HPDE6-E6E7 (cell line): ENCODE results near the gene GPR149.

ENCODE experiments used
- DNase-seq: peaks from one replicate; pipeline ENCODE4 v3.0.0; 2011; ENCODE audit warnings: missing footprints; ENCODE audit errors: extremely low spot score

Gene GPR149

GRCh38 chr3:154345422-154346122 is 84.4 kb downstream of the GPR149 start:
- no peak for DNase-seq

DNA sequence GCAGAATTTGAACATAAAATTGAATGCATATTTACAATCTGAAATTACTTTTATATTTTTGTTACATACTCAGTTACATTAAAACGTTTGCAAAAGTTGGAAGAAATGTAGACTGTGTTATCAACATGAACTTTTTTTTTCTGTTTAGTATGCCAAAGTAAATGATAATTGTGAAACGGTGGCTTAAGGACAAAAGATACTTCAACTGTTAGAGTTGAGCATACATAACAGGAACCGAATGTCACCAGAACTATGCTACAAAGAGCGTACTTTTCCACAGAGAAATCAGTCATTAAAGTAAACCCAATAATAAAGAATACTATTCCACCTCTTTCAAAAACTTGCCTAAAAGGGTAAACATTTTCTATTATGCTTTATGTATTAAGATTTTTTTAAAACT is 91.4 kb downstream of the GPR149 start:
- no peak for DNase-seq

DNA sequence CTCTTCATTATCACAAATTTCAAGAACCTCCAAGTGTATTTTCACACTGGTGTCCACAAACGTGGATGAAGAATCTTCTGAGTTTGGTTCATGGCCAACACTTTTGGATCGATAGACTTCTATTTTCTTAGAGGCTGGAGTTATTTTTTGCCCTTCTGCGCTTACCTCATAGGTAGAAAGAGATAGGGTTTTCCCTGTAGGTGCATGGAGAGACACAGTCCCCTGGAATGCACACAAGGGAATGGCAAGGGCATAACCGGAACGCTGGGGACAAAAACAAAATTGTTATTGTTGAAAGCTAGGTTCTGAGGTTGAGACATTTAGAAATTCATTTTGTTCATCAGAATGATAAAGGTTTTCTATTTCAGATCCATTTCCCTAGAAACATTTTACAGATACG is 92.0 kb downstream of the GPR149 start:
- DNase-seq: no peak

DNA sequence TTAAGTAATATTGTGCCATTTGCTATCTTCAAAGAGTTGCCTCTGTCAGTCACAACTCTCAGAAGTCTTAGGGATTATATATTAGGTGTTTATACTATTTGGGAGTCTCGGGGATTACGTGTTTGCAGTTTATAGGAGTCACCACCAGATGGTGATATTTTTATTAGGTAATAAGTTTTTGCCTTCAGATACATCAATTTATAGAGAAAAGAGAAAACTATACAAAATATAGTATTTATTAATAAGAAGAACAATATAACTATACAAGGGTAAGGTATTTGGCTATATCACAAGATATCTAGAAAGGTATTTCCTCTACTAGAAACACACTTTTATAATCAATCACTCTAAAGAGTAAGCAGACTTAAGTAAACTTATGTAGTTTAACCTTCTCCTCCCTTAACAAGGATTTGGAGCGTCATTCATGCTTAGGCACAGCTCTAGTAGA is 95.0 kb downstream of the GPR149 start:
- no peak for DNase-seq

GRCh38 chr3:154327871-154328270 is 102.1 kb downstream of the GPR149 start:
- DNase-seq: no peak

GRCh38 chr3:154324919-154325318 is 105.1 kb downstream of the GPR149 start:
- DNase-seq: no peak

GRCh38 chr3:154323891-154324738 is 105.9 kb downstream of the GPR149 start, which contains the start of gene DHX36:
TSS of gene DHX36 (minus strand) at chr3:154324487. CDS start at chr3:154324416, 71 bp downstream.
- DNase-seq: peak; percentile 66

DNA sequence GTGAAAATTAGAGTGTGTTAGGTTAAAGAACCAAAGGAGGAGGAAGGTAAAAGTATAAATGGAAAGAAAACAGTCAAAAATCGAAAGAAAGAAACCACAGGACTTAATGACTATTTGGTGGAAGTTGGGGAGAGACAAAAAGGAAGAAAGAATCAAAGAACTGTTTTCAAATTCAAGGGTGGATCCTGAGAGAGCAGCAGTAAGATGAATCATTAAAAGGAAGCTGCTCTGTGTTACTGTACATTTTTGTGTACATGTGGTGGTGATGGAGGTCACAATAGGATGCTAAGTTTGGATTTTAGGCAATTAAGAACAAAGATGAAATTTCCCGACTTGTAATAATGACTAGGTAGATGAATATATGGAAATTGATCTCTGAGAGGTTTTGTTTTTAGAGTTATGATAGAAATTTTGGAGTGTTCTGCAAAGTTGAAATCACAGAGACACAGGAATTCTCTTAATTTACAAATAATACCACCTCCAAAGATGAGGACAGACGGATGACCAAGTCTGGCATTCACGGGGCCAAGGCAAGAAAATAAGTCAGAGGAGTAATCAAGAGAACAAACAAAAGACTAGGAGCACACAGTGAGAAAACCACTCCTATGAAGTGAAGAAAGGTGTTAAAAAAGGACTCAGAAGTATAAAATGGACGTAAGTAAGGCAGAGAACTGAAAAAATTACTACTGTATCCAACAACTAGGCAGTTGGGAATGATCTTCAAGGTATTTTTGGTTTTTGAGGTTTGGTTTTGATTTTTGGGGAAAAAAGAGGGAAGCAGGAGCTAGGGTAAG is 112.8 kb downstream of the GPR149 start:
- DNase-seq: no peak

GRCh38 chr3:154314152-154314551 is 115.8 kb downstream of the GPR149 start:
- no peak for DNase-seq

DNA sequence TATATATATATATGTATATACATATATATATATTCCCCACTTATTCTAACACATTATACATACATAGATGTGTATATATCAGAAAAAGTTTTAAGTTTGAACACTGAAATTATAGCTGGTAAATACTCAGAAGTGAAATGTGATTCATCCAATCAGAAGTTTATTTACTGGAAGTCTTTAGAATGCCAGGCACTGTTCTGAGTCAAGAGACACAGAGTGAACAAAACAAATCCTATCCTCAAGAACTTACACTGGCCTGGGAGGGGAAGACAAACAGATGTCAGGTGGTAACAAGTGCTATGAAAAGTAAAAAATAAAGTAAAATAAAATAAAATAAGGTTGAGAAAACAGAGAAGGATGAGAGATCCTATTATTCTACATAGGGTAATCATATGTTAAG is 119.2 kb downstream of the GPR149 start:
- DNase-seq: no peak

GRCh38 chr3:154307363-154307762 is 122.6 kb downstream of the GPR149 start:
- no peak for DNase-seq

- no peak for DNase-seq
Measured at GRCh38 chr3:154304936-154305335, 125.1 kb downstream of the GPR149 start.

- no peak for DNase-seq
Measured at GRCh38 chr3:154304116-154304786, 125.7 kb downstream of the GPR149 start.

DNA sequence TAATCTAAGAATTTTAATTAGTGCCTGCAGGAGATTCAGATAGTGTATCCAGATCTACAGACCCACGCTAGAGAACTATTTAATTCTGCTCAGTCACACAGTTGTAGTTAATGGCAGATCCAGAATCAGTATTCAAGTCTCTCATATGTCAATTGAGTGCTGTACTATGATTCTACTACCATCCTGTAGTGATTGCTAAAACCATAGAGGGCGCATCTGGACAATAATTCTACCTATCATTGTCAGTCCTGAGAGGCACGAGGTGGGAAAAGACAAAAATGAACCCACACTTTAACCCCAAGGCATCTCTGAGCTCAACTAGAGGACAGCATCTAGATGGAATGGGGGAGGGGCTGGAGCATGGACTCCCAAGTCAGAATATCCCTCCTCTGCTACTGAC is 128.4 kb downstream of the GPR149 start:
- DNase-seq: no peak

GRCh38 chr3:154294016-154294415 is 136.0 kb downstream of the GPR149 start:
- DNase-seq: no peak

DNA sequence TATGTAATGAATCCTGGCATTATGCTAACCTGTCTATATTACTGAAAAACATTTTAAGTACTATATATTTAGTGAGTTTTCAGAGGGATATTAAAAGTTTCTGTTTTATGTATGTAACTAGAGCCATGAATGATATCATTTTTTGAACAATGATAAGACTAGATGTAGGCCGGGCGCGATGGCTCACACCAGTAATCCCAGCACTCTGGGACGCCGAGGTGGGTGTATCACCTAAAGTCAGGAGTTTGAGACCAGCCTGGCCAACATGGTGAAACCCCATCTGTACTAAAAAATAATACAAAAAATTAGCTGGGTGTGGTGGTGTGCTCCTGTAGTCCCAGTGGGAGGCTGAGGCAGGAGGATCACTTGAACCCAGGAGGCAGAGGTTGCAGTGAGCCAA is 139.8 kb downstream of the GPR149 start:
- no peak for DNase-seq
